Kidney epithelial cell (primary cell): Measurements from ENCODE around the gene ZNF443. TPM values are rescaled to one million over a fixed set of nuclear protein-coding genes. Genes with fewer than 3 reads are reported as not detected.
"Not testable (repeated sequence)": the region's sequence is repeated elsewhere in the genome, so short reads cannot be mapped to it uniquely, and the experiment has no call there.

Source experiments
- DNase-seq: peaks from one replicate; pipeline ENCODE4 v3.0.0-alpha.2; 2010; ENCODE audit warnings: low read depth
- H3K27me3 ChIP-seq: 2 replicates; pipeline ENCODE4 v1.6.0; 2011; ENCODE audit warnings: low read length; ENCODE audit not compliant: control insufficient read depth, insufficient read depth
- H3K36me3 ChIP-seq: 2 replicates; pipeline ENCODE4 v1.5.1; 2011; ENCODE audit warnings: low read length; ENCODE audit not compliant: control insufficient read depth, insufficient read depth
- H3K4me3 ChIP-seq: 2 replicates; pipeline ENCODE4 v1.5.1; 2011; ENCODE audit warnings: low read depth, mild to moderate bottlenecking, control low read depth, low read length
- CTCF ChIP-seq: IDR thresholded peaks from 2 replicates; pipeline ENCODE4 v1.5.1; 2011; ENCODE audit warnings: mild to moderate bottlenecking, moderate library complexity, low read length, control low read depth, inconsistent platforms; ENCODE audit not compliant: insufficient read depth, poor library complexity, severe bottlenecking
- total RNA-seq: library from RNA; depleted of rRNA; stranded (reverse); fragments of >200 nt; gene quantifications from 2 replicates; pipeline ENCODE4 v1.2.3, GENCODE V29; 2015

ZNF443 gene
- total RNA-seq, 1 donor from 2014 or later, result 3.6 TPM

DNA sequence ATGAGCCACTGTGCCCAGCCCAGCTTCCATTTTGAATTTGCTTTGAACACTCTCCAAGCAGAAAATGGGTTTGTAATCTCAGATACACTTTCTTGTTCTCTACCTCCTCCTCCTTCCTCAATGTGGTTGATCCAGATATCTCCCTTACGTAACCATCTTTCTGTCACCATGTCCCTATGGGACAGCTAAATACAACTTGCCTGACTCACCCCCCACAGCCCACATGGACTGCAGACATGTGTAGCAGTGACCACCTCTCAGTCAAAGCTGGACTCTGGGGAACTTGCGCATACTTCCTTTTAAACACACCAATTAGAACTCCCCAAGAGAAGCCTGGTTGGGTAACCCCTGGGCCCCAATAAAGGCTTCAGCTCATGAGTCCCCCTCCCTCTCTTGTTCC lies 28.9 kb downstream of the ZNF443 start:
- Histone ChIP-seq H3K27me3 (no peaks in the 10 kb centered on the region), H3K4me3 (no peak overlapping the region), H3K36me3 (no peaks in the 10 kb centered on the region)
- no peak for DNase-seq
- no peak for TF ChIP-seq CTCF

DNA sequence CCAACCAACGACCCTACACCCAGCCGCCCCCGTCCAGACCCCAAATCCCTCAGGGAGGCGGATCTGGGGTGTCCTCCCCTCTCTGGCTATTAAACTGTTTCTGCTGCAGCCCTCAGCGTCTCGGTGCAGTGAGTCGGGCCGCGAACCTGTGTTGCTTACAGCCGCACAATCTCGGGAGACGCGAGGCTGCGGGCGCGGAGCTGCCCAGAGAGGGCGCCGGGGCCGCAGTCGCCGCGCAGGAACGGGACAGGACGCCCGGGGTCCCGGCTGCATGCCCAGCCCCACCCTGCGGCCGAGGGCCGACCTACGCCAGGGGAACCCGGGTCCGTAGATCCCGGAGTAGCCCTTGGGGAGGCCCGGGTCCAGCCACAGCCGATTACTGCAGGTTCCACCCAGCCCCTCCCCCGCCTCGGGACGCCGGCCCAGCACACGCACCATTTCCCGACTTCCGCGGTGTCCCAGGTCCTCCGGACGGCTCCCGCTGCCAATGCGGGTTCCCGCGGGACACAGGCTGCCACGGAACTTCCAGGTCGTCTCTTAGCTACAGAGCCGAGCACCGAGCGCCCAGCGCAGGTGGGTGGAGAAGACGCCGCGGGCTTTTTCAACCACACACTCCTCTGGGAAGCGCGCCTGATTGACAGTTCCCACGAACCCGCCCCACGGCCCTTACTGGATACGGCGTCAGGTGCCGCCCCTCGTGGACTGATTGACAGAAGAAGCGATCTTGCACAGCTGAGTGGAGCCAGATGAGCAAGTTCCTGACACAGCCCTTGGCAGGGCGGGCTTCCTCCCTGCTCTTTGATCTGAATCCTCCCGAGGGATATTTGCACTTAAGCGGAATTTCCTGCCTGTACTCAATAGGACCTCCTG lies 40.0 kb downstream of the ZNF443 start, which contains the start of gene ZNF799:
Gene ZNF799 (minus strand): TSS at position 639 of the 870 bp plus-strand sequence. CDS start 201 bp downstream, at position 438.
- Histone ChIP-seq H3K27me3 (no peaks in the 10 kb centered on the region), H3K36me3 (no peaks in the 10 kb centered on the region), H3K4me3 (peak within 1 kb of the TSS; percentile 82)
- DNase-seq, result peak; percentile 93
- no peak for TF ChIP-seq CTCF

DNA sequence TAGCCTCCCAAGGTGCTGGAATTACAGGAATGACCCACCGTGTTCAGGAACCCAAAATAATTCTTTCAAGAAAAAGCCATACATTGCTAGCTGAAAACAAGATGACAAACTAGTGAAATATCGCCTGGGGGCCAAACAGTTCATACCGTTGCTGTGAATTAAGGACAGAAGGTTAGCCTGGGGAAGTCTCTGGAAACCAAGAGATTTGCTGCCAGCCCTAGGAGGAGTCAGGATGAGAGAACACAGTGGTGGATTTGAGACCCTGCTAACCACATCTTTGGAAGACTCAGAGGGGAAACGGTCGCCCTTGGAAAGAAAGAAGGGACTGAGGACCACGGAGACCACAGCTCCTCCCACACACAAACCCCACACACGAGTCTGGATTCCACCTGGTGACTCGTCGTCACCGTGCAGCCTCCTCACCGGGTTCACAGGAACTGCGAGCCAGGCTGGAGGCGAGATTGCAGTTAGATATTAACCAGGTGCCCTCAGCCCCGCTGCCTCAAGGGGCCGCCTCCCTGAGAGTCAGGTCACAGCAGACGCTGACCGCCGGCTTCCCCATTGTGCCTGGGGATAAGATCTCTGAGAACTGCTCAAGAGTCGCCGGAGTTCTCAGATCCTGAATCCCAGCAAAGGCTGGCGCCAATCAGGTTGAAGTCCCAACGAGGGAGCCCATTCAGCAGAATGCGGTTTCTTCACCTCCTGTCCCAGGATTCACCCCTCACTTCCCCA lies 40.8 kb downstream of the ZNF443 start:
- DNase-seq, result peak; percentile 21
- H3K36me3 ChIP-seq, H3K27me3 ChIP-seq: not testable (repeated sequence)
- H3K4me3 ChIP-seq, result peak overlapping the region; percentile 82

DNA sequence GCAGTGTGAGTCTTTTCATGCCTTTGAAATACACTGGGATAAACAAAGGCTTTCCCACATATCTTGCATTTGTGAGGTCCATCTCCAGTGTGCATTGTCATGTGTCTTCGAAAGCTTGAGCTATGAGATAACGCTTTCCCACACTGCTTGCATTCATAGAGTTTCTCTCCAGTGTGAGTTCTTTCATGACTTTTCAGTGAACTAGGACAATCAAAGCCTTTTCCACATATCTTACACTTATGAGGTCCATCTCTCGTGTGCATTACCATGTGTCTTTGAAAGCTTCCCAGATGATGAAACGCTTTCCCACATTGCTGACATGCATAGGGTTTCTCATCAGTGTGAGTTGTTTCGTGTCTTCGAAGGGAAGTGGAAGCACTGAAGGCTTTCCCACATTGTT lies 49.7 kb downstream of the ZNF443 start:
- not testable (repeated sequence) for H3K27me3 ChIP-seq, H3K36me3 ChIP-seq, H3K4me3 ChIP-seq, DNase-seq

DNA sequence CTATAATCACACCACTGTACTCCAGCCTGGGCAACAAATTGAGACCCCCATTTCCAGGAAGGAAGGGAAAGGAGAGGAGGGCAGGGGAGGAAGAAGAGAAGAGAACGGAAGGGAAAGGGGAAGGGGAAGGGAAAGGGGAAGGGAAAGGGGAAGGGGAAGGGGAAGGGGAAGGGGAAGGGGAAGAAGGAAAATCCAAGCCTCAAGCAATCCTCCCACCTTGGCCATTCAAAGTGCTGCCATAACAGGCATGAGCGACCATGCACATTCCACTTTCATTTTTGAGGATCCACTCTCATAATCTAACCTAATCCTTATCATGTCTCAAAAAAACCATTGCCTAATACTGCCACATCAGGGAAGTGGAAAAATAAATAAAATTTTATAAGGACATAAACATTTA lies 54.5 kb downstream of the ZNF443 start:
- H3K36me3 ChIP-seq, H3K4me3 ChIP-seq, H3K27me3 ChIP-seq, DNase-seq: not testable (repeated sequence)

DNA sequence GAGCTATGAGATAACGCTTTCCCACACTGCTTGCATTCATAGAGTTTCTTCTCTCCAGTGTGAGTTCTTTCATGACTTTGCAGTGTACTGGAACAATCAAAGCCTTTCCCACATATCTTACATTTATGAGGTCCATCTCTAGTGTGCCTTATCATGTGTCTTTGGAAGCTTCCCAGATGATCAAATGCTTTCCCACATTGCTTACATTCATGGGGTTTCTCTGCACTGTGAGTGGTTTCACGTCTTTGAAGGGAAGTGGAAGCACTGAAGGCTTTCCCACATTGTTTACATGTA lies 60.4 kb downstream of the ZNF443 start:
- DNase-seq, result no peak
- no peaks in the 10 kb centered on the region for H3K36me3 ChIP-seq
- no peaks in the 10 kb centered on the region for H3K27me3 ChIP-seq
- H3K4me3 ChIP-seq, result no peak overlapping the region
- TF ChIP-seq CTCF, result no peak

DNA sequence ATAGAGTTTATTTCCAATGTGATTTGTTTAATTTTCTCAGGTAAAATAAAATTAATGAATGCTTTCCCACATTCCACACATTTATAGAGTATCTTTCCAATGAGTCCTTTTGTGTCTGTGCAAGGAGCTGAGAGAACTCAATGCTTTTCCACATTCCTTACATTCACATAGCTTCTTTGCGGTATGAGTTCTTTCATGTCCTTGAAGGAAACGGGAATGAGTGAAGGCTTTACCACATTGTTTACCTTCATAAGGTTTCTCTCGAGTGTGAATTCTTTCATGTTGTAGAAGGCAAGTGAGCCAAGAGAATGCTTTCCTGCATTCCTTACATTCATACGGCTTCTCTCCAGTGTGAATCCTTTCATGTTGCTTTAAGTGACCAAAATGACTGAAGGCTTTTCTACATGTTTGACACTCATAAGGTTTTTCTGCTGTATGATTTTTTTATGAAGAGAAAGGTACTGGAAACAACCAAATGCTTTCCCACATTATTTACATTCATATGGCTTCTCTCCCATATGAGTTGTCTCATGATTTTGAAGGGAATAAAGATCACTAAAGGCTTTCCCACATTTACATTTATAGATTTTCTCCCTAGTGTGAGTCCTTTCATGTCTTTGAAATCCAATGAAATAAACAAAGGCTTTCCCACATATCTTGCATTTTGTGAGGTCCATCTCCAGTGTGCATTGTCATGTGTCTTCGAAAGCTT lies 60.9 kb downstream of the ZNF443 start:
- Histone ChIP-seq H3K27me3 (no peaks in the 10 kb centered on the region), H3K4me3 (no peak overlapping the region), H3K36me3 (no peaks in the 10 kb centered on the region)
- DNase-seq, result no peak
- TF ChIP-seq CTCF, result no peak

Other genes with a start within 250 kb of the ZNF443 start
- gene ZNF44, start 146.1 kb downstream of the ZNF443 start, total RNA-seq, result 4.4 and 5.3 TPM in 2 replicates
- gene ZNF563, start 107.4 kb downstream of the ZNF443 start, total RNA-seq, result 0.75 and 3.7 TPM in 2 replicates
- 0.34 and 0.46 TPM in 2 replicates for gene ZNF442, start 75.3 kb downstream of the ZNF443 start, total RNA-seq
- gene ZNF799, start 39.8 kb downstream of the ZNF443 start, total RNA-seq, result 2.3 and 2.6 TPM in 2 replicates
- gene ZNF709, start 43.8 kb upstream of the ZNF443 start, total RNA-seq, result 0.75 and 2.0 TPM in 2 replicates
- 4.0 and 7.9 TPM in 2 replicates for gene ZNF564, start 110.5 kb upstream of the ZNF443 start, total RNA-seq
- gene ZNF490, start 169.8 kb upstream of the ZNF443 start, total RNA-seq, result 6.0 and 6.6 TPM in 2 replicates
- gene ZNF791, start 169.9 kb upstream of the ZNF443 start, total RNA-seq, result 11.0 and 16.2 TPM in 2 replicates
- 92.8 and 141 TPM in 2 replicates for gene MAN2B1, start 225.7 kb upstream of the ZNF443 start, total RNA-seq
- 15.7 and 16.6 TPM in 2 replicates for gene WDR83, start 225.8 kb upstream of the ZNF443 start, total RNA-seq
- gene DHPS, start 240.9 kb upstream of the ZNF443 start, total RNA-seq, result 109 and 127 TPM in 2 replicates
- not detected in 2 replicates for gene GNG14, start 247.0 kb upstream of the ZNF443 start, total RNA-seq